Activated CD4-positive, alpha-beta T cell treated with anti-CD3 and anti-CD28 coated beads, Interleukin-2, amount 50 U/mL, for 4 hours (primary cell): ENCODE results near the gene SERP1.

Experiments
- DNase-seq, 2 experiments: peaks; one replicate each; pipeline ENCODE4 v3.0.0-alpha.2; 2020

Gene SERP1

GRCh38 chr3:150546226-150547044 is at the start of gene SERP1, which contains the start of gene EIF2A:
TSS of gene SERP1 (minus strand) at chr3:150546496. CDS start at chr3:150546135, 361 bp downstream.
TSS of gene EIF2A (plus strand) at chr3:150546787. CDS start at chr3:150546803, 16 bp downstream.
- DNase-seq, result peak; percentile 98 to 99

- DNase-seq, result no peak
Measured at GRCh38 chr3:150594150-150594549, 47.9 kb upstream of the SERP1 start.

DNA sequence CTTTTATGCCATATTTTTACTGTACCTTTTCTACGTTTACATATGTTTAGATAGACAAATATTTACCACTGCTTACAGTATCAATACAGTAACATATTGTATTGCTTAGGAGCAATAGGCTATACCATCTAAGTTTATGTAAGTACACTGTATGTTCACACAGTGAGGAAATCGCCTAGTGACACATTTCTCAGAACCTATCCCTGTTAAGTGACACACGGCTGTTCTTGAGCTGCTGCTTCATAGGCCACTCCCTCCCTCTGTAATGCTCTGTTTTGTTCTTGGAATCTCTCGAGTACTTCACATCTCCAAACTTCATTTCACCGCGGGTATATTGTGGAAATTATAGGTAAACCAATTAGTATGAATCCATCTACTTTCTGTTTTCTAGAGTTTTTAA is 43.5 kb upstream of the SERP1 start:
- no peak for DNase-seq

- no peak for DNase-seq
Measured at GRCh38 chr3:150588027-150588830, 41.9 kb upstream of the SERP1 start.

GRCh38 chr3:150583028-150583427 is 36.7 kb upstream of the SERP1 start:
- no peak for DNase-seq

- no peak for DNase-seq
Measured at GRCh38 chr3:150582620-150583019, 36.3 kb upstream of the SERP1 start.

DNA sequence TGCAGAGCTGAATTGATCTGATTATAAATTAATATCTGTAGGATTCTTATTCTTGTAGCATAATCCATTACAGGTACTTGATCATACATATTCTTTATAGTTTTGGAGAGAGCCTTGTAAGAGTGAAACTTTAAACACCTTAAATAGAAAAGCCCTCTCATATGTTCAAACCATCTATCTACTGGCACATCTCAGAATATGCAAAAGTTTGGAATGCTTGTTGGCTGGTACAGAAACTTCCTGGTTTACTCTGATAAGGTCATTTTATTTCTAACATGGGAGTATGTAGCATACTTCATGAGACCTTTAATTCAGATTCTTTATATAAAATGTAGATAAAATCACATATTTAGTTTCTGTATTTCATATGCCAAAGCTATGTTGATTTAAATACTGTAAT is 34.9 kb upstream of the SERP1 start:
- DNase-seq, result no peak

DNA sequence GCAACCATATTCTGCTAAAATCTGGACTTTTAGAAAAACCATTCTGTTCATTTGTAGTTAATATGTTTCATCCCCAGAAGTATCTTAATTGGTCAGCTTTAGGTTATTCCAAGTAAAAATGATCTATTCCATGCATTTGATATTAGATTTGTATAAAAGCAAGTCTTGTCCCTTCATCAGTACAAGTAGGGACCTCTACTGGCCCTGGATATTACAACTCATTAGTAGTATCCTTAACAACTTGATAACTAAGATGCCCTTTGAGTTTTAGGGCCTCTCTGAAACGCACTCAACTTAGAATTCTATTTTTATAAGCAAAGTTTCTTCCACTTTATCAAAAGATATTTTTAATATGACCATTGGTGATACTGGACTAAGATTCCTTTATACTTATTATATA is 31.6 kb upstream of the SERP1 start:
- no peak for DNase-seq

DNA sequence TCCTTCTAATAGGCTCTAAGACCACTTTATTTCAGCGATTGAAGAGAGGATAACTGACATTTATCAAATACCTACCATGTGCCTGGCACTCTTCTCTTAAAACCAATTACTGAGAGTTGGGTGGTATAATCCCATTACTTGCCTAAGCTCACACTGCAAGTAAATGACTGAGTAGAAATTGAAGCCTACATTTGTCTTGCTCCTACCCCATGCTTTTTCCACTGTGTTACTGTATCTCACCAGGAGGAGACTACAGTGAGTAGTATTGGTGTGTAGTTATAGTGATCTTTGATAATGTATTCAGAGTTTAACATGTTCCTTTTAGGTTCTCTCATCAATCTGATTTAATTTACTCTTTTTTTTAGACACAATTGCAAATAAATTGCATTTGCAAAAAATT is 21.0 kb upstream of the SERP1 start:
- no peak for DNase-seq

GRCh38 chr3:150564243-150564642 is 17.9 kb upstream of the SERP1 start:
- DNase-seq, result no peak

DNA sequence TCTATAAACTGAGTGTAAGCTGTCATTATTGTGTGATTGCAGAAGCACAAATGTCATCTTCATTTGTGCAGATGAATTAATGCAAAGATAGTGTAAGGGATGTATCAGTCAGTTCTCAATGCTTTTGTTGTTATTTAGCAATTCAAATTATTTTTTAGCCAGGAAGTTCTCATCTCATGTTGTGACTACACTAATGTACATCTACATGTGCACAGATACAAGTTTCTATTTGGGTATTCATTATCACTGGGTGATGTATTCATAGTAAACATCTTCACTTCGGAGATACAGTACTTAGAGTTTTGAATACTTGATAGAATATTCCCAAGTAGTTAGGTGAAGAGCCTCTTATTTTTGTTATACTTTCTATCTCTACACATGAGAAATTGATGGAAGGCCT is 11.4 kb upstream of the SERP1 start:
- DNase-seq, result no peak

GRCh38 chr3:150556792-150557191 is 10.5 kb upstream of the SERP1 start:
- DNase-seq, result no peak

- DNase-seq, result no peak
Measured at GRCh38 chr3:150555859-150556436, 9.7 kb upstream of the SERP1 start.

- no peak for DNase-seq
Measured at GRCh38 chr3:150547045-150547741, 897 bp upstream of the SERP1 start.

DNA sequence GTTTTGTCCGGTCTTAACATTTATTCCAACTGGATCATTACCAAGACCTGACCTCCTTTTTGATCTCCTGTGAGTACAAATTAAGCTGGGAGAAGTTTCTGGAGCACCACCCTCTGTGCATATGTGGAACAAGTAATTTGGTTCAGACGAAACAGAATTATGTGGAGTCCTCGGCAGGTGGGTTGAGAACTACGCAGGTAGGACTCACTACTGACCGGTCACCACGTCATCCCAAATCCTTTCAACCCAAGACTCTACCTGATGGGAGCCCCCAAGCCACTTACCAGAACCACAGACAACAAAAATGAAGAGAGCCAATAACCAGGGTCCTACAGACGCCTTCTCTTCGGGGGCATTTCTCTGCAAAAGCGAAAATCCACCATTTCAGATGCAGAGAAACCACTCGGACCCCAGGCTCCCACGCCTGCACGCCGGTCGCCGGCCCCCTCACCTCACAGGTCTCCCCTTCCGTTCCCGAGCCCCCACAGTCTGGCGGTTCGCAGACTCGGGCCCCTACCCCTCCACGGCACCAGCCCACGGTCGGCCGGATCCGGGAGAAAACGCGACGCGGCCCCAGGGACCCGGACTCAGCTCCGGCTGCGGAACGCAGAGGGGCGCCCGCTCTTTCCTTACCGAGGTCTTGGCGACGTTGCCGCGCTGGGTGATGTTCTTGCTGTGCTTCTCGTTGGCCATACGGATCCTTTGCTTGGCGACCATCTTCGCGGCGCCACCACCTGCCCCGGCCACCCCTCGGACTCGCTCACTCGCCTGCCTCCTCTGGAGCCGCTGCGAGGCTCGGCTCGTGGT is 674 bp downstream of the SERP1 start:
- DNase-seq, result peak; percentile 30 to 32

GRCh38 chr3:150544726-150545125 is 1.6 kb downstream of the SERP1 start:
- DNase-seq, result no peak

- DNase-seq, result no peak
Measured at GRCh38 chr3:150544041-150544440, 2.3 kb downstream of the SERP1 start.

DNA sequence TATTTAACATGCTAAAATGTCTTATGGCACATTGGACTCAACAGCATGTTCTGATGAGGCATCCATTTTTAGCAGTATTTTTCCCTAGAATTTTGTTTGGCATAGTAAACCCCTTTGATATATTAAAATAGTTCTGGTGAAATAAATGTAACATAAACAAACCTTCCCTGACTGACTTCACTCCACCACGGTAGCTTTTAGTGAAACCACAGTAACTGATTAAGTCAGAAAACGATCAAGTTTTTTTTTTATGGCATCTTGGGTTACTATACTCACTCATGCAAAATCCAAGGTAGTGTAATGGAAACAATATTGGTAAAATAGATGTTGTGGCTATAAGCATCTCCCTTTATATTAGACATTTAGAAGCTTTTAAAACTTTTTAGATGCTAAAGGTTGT is 2.8 kb downstream of the SERP1 start:
- no peak for DNase-seq

GRCh38 chr3:150543128-150543527 is 3.2 kb downstream of the SERP1 start:
- no peak for DNase-seq

GRCh38 chr3:150540991-150541390 is 5.3 kb downstream of the SERP1 start:
- no peak for DNase-seq

DNA sequence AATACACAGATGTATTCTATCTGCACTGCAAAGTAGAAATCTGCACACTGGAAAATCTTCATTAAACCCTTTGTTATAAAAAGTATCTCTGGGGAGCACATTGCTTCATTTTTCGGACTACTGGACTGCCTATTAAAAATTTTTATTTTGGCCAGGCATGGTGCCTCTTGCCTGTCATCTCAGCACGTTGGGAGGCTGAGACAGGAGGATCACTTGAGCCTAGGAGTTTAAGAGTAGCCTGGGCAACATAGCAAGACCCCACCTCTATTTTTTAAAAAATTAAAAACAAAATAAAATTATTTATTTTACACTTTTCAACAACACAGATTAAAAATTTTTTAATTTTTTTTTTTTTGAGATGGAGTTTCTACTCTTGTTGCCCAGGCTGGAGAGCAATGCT is 6.0 kb downstream of the SERP1 start:
- no peak for DNase-seq
